Measurements from ENCODE around the gene CFAP299. TPM values are rescaled to one million over a fixed set of nuclear protein-coding genes. Genes with fewer than 3 reads are reported as not detected.
A peak's percentile ranks its signal among the peaks of the same experiment; 100 is the strongest.

The CFAP299 gene
- total and polyA plus RNA-seq, 9 of the 15 experiments (the other 6 are each of a cell fraction or from before 2014, with no cell fraction given) = 0.09 to 3.0 (median 0.76) TPM

GRCh38 chr4:80335554-80336358 is at the start of gene CFAP299 (continued):
- TF ChIP-seq MCM5 (IDR thresholded peaks at IDR 0.05; ENCODE audit: low read depth) (no peak), SMARCA4 (IDR thresholded peaks at IDR 0.05) (no peak), PML (IDR thresholded peaks at IDR 0.05; ENCODE audit: low read length) (no peak), ZNF77 (CRISPR knock-in tag; IDR thresholded peaks at IDR 0.05) (no peak), MEF2D (tag; conservative IDR thresholded peaks at IDR 0.05; ENCODE audit: low read depth) (no peak), BHLHE40 (IDR thresholded peaks at IDR 0.05; ENCODE audit: low read length) (no peak), NFE2L1 (tag; IDR thresholded peaks at IDR 0.05; ENCODE audit: borderline replicate concordance, low read depth) (no peak), ZNF695 (CRISPR knock-in tag; IDR thresholded peaks at IDR 0.05) (no peak), HNRNPUL1 (IDR thresholded peaks at IDR 0.05; ENCODE audit: low read length) (no peak), SP2 (IDR thresholded peaks at IDR 0.05; ENCODE audit: extremely low read depth, low read depth, low read length, poor library complexity, severe bottlenecking) (no peak), SOX6 (IDR thresholded peaks at IDR 0.05) (peak; percentile 47; the same call in 1 of the 2 replicates), ZSCAN32 (CRISPR knock-in tag; IDR thresholded peaks at IDR 0.05) (no peak), ZNF184 (CRISPR knock-in tag; IDR thresholded peaks at IDR 0.05) (no peak), STAT5B (CRISPR knock-in tag; IDR thresholded peaks at IDR 0.05) (no peak), JUN (IDR thresholded peaks at IDR 0.05; ENCODE audit: borderline replicate concordance, low read depth, low read length) (peak; percentile 4; the same call in 1 of the 2 replicates), JUN (CRISPR knock-in tag; IDR thresholded peaks at IDR 0.05; ENCODE audit: borderline replicate concordance) (no peak), AFF4 (CRISPR knock-in tag; IDR thresholded peaks at IDR 0.05) (0 out of 2 replicates have a peak, but pooled peaks have one; percentile 26), ZFP36 (IDR thresholded peaks at IDR 0.05; ENCODE audit: low read depth, low read length, partially characterized antibody) (no peak), BRD9 (IDR thresholded peaks at IDR 0.05; ENCODE audit: low read depth, partially characterized antibody) (no peak), CTCF (IDR thresholded peaks at IDR 0.05 in 2 of 3, conservative IDR thresholded peaks at IDR 0.05 in 1 of 3; ENCODE audit: insufficient read depth in 2 of 3, low read depth in 1 of 3, low read length in 3 of 3) (peak; percentile 67 to 81 (median 78)), RBM17 (IDR thresholded peaks at IDR 0.05; ENCODE audit: borderline replicate concordance, low read depth, low read length) (no peak), MLLT1 (IDR thresholded peaks at IDR 0.05) (no peak), ZNF583 (CRISPR knock-in tag; IDR thresholded peaks at IDR 0.05) (no peak)

All from K562 (cell line).